HepG2 (cell line): ENCODE measurements around the gene EPB41L2. TPM values are rescaled to one million over a fixed set of nuclear protein-coding genes. Genes with fewer than 3 reads are reported as not detected.
A peak's percentile ranks its signal among the peaks of the same experiment; 100 is the strongest.

ENCODE experiments used
- AGO2 ChIP-seq: fragments of 200-400 bp; formaldehyde crosslinking; optimal IDR thresholded peaks from 2 replicates; pipeline ENCODE3; 2017; ENCODE audit warnings: mild to moderate bottlenecking, low read depth, low read length, moderate library complexity
- GATAD2A ChIP-seq: IDR thresholded peaks from 2 replicates; pipeline ENCODE4 v1.6.1; 2016
- HOXA9 ChIP-seq: sonication (generic); formaldehyde crosslinking; IDR thresholded peaks from 2 replicates; pipeline ENCODE4 v1.8.1; 2022; ENCODE audit warnings: missing genetic modification reagents, mild to moderate bottlenecking, moderate library complexity, borderline replicate concordance
- JUND ChIP-seq: sonication (generic); formaldehyde crosslinking; IDR thresholded peaks from 2 replicates; pipeline ENCODE4 v1.8.0; 2022; ENCODE audit warnings: mild to moderate bottlenecking, missing genetic modification reagents
- NFIC ChIP-seq: IDR thresholded peaks from 2 replicates; pipeline ENCODE4 v1.6.1; 2012; ENCODE audit warnings: mild to moderate bottlenecking, low read length, inconsistent platforms
- SP140L ChIP-seq: sonication (generic); formaldehyde crosslinking; IDR thresholded peaks from 2 replicates; pipeline ENCODE4 v1.4.0; 2020; ENCODE audit warnings: missing genetic modification reagents, borderline replicate concordance
- TCF7 ChIP-seq: sonication (generic); IDR thresholded peaks from 2 replicates; pipeline ENCODE4 v1.6.1; 2016; ENCODE audit warnings: antibody characterized with exemption, low read depth
- ZNF616 ChIP-seq: sonication (generic); formaldehyde crosslinking; IDR thresholded peaks from 2 replicates; pipeline ENCODE4 v1.5.0; 2020; ENCODE audit warnings: low read depth, mild to moderate bottlenecking, missing genetic modification reagents
- ZNF788 ChIP-seq: sonication (generic); formaldehyde crosslinking; IDR thresholded peaks from 2 replicates; pipeline ENCODE4 v1.5.0; 2020; ENCODE audit warnings: mild to moderate bottlenecking, missing genetic modification reagents, borderline replicate concordance
- ZSCAN12 ChIP-seq: sonication (generic); formaldehyde crosslinking; IDR thresholded peaks from 2 replicates; pipeline ENCODE4 v1.9.0; 2021; ENCODE audit warnings: mild to moderate bottlenecking, missing genetic modification reagents
- polyA plus RNA-seq, 8 experiments: library from polyadenylated mRNA; depleted of rRNA in 3 of 8; stranded (reverse) in 7 of 8; unstranded in 1 of 8; fragments of >200 nt; fragmentation: Illumina TruSeq in 4 of 8; extraction: Trizol in 4 of 8; gene quantifications; 2 replicates each; pipeline versions ENCODE4 v1.2.1 to v1.2.3, GENCODE V29; 2011 to 2016; ENCODE audit warnings: low read depth in 4 of 8, missing spikeins in 1 of 8, mixed read lengths in 1 of 8; ENCODE audit not compliant: insufficient read depth in 1 of 8
- total RNA-seq, 5 experiments: library from RNA; depleted of rRNA; stranded (reverse); fragments of >200 nt; fragmentation: Illumina TruSeq; extraction: Trizol; gene quantifications; 2 replicates each; pipeline ENCODE4 v1.2.3, GENCODE V29; 2016; ENCODE audit warnings: low read depth in 1 of 5
- TF ChIP-seq, protein P1 (sequence below): sonication (generic); formaldehyde crosslinking; IDR thresholded peaks from 2 replicates; pipeline ENCODE4 v1.5.0; 2020; ENCODE audit warnings: missing genetic modification reagents
- TF ChIP-seq, protein P2 (sequence below): sonication (generic); formaldehyde crosslinking; IDR thresholded peaks from 2 replicates; pipeline ENCODE4 v1.4.0; 2020; ENCODE audit warnings: missing genetic modification reagents, mild to moderate bottlenecking, borderline replicate concordance
- TF ChIP-seq, protein P3 (sequence below): IDR thresholded peaks from 2 replicates; pipeline ENCODE4 v1.6.1; 2018; ENCODE audit warnings: missing genetic modification reagents, mild to moderate bottlenecking, missing compliant biosample characterization
- TF ChIP-seq, protein P4 (sequence below): sonication (generic); formaldehyde crosslinking; IDR thresholded peaks from 2 replicates; pipeline ENCODE4 v1.8.1; 2023; ENCODE audit warnings: mild to moderate bottlenecking, missing genetic modification reagents
- TF ChIP-seq, protein P5 (sequence below): sonication (generic); formaldehyde crosslinking; IDR thresholded peaks from 2 replicates; pipeline ENCODE4 v1.8.0; 2022; ENCODE audit warnings: mild to moderate bottlenecking, missing genetic modification reagents; ENCODE audit not compliant: insufficient replicate concordance
- TF ChIP-seq, protein P6 (sequence below): sonication (generic); formaldehyde crosslinking; IDR thresholded peaks from 2 replicates; pipeline ENCODE4 v1.4.0; 2020; ENCODE audit warnings: missing genetic modification reagents; ENCODE audit errors: not compliant biosample characterization

Gene EPB41L2
- total and polyA plus RNA-seq, 2 of the 13 experiments (the other 11 are each of a cell fraction or from before 2014, with no cell fraction given), result 41.7 to 56.4 TPM

DNA sequence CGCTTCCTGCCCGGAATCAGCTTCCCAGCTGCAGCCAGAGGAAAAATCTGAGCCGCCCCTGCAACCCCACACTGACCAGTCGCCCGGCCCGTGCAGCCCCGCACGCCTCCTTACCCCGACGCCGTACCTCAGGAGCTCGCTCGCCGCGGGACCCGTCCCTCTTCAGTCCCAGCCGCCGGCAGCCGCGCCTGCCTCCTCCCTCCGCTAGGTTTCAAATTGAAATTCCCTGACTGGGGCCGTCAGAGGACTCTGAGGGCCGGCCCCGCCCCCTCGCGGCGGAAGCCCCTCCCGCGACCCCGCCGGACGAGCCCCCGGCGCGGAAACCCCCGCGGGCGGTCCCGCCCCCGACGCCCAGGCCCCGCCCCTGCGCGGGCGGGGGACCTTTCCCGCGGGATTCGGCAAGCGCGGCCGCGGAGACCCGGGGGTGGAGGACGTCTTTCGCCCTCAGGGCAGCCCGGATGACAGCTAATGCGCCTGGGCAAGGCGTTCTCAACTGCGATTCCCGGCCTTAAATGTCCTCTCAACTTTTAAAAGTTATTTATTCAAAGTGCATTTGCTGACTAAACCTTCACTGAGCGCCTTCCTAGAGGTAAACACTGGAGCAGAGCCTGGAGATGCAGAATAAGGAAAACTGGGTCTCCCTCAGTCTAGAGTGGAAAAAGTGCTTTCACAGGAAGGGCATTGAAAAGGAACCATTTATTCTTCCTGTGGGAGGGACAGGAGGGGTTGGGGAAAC, at the start of gene EPB41L2 (continued):
- TF ChIP-seq ZNF788 (CRISPR knock-in tag) (no peak), ZSCAN12 (CRISPR knock-in tag) (no peak), NFIC (peak; percentile 55; the same call in 1 of the 2 replicates), SP140L (CRISPR knock-in tag) (no peak), GATAD2A (CRISPR knock-in tag) (no peak; the same call in 1 of the 2 replicates), JUND (no peak), ZNF616 (no peak), AGO2 (no peak), TCF7 (no peak), HOXA9 (no peak)
- TF ChIP-seq, protein P1, sequence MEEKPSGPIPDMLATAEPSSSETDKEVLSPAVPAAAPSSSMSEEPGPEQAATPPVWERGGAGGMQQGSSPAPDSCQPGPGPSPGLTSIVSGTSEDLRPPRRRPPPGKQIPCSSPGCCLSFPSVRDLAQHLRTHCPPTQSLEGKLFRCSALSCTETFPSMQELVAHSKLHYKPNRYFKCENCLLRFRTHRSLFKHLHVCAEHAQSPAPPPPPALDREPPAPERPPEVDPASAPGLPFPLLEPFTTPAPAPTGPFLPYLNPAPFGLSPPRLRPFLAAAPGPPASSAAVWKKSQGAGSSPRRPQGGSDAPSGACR (CRISPR knock-in tag), result no peak
- TF ChIP-seq, protein P2, sequence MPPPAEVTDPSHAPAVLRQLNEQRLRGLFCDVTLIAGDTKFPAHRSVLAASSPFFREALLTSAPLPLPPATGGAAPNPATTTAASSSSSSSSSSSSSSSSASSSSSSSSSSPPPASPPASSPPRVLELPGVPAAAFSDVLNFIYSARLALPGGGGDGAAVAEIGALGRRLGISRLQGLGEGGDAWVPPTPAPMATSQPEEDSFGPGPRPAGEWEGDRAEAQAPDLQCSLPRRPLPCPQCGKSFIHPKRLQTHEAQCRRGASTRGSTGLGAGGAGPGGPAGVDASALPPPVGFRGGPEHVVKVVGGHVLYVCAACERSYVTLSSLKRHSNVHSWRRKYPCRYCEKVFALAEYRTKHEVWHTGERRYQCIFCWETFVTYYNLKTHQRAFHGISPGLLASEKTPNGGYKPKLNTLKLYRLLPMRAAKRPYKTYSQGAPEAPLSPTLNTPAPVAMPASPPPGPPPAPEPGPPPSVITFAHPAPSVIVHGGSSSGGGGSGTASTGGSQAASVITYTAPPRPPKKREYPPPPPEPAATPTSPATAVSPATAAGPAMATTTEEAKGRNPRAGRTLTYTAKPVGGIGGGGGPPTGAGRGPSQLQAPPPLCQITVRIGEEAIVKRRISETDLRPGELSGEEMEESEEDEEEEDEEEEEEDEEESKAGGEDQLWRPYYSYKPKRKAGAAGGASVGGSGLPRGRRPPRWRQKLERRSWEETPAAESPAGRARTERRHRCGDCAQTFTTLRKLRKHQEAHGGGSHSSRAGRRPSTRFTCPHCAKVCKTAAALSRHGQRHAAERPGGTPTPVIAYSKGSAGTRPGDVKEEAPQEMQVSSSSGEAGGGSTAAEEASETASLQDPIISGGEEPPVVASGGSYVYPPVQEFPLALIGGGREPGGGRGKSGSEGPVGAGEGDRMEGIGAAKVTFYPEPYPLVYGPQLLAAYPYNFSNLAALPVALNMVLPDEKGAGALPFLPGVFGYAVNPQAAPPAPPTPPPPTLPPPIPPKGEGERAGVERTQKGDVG (CRISPR knock-in tag), result no peak; the same call in 1 of the 2 replicates
- TF ChIP-seq, protein P3, sequence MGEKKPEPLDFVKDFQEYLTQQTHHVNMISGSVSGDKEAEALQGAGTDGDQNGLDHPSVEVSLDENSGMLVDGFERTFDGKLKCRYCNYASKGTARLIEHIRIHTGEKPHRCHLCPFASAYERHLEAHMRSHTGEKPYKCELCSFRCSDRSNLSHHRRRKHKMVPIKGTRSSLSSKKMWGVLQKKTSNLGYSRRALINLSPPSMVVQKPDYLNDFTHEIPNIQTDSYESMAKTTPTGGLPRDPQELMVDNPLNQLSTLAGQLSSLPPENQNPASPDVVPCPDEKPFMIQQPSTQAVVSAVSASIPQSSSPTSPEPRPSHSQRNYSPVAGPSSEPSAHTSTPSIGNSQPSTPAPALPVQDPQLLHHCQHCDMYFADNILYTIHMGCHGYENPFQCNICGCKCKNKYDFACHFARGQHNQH (CRISPR knock-in tag), result no peak; the same call in 1 of the 2 replicates
- TF ChIP-seq, protein P4, sequence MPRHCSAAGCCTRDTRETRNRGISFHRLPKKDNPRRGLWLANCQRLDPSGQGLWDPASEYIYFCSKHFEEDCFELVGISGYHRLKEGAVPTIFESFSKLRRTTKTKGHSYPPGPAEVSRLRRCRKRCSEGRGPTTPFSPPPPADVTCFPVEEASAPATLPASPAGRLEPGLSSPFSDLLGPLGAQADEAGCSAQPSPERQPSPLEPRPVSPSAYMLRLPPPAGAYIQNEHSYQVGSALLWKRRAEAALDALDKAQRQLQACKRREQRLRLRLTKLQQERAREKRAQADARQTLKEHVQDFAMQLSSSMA, result peak; percentile 58; the same call in 1 of the 2 replicates
- TF ChIP-seq, protein P5, sequence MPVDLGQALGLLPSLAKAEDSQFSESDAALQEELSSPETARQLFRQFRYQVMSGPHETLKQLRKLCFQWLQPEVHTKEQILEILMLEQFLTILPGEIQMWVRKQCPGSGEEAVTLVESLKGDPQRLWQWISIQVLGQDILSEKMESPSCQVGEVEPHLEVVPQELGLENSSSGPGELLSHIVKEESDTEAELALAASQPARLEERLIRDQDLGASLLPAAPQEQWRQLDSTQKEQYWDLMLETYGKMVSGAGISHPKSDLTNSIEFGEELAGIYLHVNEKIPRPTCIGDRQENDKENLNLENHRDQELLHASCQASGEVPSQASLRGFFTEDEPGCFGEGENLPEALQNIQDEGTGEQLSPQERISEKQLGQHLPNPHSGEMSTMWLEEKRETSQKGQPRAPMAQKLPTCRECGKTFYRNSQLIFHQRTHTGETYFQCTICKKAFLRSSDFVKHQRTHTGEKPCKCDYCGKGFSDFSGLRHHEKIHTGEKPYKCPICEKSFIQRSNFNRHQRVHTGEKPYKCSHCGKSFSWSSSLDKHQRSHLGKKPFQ (CRISPR knock-in tag), result no peak
- TF ChIP-seq, protein P6, sequence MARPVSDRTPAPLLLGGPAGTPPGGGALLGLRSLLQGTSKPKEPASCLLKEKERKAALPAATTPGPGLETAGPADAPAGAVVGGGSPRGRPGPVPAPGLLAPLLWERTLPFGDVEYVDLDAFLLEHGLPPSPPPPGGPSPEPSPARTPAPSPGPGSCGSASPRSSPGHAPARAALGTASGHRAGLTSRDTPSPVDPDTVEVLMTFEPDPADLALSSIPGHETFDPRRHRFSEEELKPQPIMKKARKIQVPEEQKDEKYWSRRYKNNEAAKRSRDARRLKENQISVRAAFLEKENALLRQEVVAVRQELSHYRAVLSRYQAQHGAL (CRISPR knock-in tag), result no peak
